Thoracic aorta (tissue), 2 donors: ENCODE results near the gene SOX13. TPM values are rescaled to one million over a fixed set of nuclear protein-coding genes. Genes with fewer than 3 reads are reported as not detected.
"Not testable (repeated sequence)": the region's sequence is repeated elsewhere in the genome, so short reads cannot be mapped to it uniquely, and the experiment has no call there.

Experiments used
- ATAC-seq: fragments of 150-250 bp; one replicate; pipeline ENCODE4 v1.8.0; 2017; ENCODE audit warnings: low read depth; ENCODE audit not compliant: insufficient number of reproducible peaks, low FRiP score
- DNase-seq: peaks from one replicate; pipeline ENCODE4 v3.0.0-alpha.2; 2020; ENCODE audit warnings: low spot score
- H3K27ac ChIP-seq, 2 donors: fragments of 200-600 bp; sonication (generic); 1 replicate in 1 of 2; 2 replicates in 1 of 2; pipeline ENCODE4 v1.5.1; 2016; ENCODE audit warnings: mild to moderate bottlenecking in 2 of 2, moderate library complexity in 2 of 2
- H3K27me3 ChIP-seq: fragments of 200-600 bp; sonication (generic); replicated peaks from 2 replicates; pipeline ENCODE4 v1.6.0; 2016; ENCODE audit warnings: mild to moderate bottlenecking; ENCODE audit not compliant: insufficient read depth
- H3K36me3 ChIP-seq: fragments of 200-600 bp; sonication (generic); one replicate; pipeline ENCODE4 v1.5.1; 2016
- H3K4me1 ChIP-seq, 2 donors: fragments of 200-600 bp; sonication (generic); 1 replicate in 1 of 2; 2 replicates in 1 of 2; pipeline versions ENCODE4 v1.5.1 to v1.6.0; 2016; ENCODE audit warnings: low read depth in 2 of 2, mild to moderate bottlenecking in 1 of 2; ENCODE audit not compliant: control insufficient read depth in 1 of 2
- H3K4me3 ChIP-seq: fragments of 200-600 bp; sonication (generic); 2 replicates; pipeline ENCODE4 v1.5.1; 2016; ENCODE audit warnings: mild to moderate bottlenecking
- H3K9me3 ChIP-seq: fragments of 200-600 bp; sonication (generic); 2 replicates; pipeline ENCODE4 v1.5.1; 2016
- total RNA-seq, 2 donors: library from RNA; depleted of rRNA; stranded (reverse); fragments of >200 nt; gene quantifications; one replicate each; pipeline versions ENCODE4 v1.1.0 to v1.2.3, GENCODE V29; 2016
- TF ChIP-seq, protein P1 (sequence below): fragments of 200-600 bp; sonication (generic); IDR thresholded peaks from one replicate; pipeline ENCODE4 v1.5.1; 2019; ENCODE audit warnings: antibody characterized with exemption

The SOX13 gene
- total RNA-seq, 2 donors from 2014 or later = 27.2 to 33.2 TPM

DNA sequence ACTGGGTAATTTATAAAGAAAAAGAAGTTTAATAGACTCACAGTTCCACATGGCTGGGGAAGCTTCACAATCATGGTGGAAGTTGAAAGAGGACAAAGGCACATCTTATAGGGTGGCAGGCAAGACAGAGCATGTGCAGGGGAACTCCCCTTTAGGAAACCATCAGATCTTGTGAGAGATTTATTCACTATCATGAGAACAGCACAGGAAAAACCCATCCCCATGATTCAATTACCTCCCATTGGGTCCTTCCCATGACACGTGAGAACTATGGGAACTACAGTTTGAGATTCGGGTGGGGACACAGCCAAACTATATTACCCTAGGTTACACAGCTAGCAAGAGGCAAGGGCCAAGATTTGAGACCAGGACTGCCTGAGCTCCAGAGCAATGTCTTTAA is 30.4 kb upstream of the SOX13 start:
- DNase-seq (no peak), ATAC-seq (no peak)
- Histone ChIP-seq H3K36me3 (no peaks in the 10 kb centered on the region), H3K27ac (no peak overlapping the region), H3K4me3 (no peak overlapping the region), H3K4me1 (peaks cover 8 to 14% of the 10 kb centered on the region in 2 donors), H3K27me3 (no peaks in the 10 kb centered on the region), H3K9me3 (no peaks in the 10 kb centered on the region)
- TF ChIP-seq, protein P1, sequence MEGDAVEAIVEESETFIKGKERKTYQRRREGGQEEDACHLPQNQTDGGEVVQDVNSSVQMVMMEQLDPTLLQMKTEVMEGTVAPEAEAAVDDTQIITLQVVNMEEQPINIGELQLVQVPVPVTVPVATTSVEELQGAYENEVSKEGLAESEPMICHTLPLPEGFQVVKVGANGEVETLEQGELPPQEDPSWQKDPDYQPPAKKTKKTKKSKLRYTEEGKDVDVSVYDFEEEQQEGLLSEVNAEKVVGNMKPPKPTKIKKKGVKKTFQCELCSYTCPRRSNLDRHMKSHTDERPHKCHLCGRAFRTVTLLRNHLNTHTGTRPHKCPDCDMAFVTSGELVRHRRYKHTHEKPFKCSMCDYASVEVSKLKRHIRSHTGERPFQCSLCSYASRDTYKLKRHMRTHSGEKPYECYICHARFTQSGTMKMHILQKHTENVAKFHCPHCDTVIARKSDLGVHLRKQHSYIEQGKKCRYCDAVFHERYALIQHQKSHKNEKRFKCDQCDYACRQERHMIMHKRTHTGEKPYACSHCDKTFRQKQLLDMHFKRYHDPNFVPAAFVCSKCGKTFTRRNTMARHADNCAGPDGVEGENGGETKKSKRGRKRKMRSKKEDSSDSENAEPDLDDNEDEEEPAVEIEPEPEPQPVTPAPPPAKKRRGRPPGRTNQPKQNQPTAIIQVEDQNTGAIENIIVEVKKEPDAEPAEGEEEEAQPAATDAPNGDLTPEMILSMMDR = no peak

DNA sequence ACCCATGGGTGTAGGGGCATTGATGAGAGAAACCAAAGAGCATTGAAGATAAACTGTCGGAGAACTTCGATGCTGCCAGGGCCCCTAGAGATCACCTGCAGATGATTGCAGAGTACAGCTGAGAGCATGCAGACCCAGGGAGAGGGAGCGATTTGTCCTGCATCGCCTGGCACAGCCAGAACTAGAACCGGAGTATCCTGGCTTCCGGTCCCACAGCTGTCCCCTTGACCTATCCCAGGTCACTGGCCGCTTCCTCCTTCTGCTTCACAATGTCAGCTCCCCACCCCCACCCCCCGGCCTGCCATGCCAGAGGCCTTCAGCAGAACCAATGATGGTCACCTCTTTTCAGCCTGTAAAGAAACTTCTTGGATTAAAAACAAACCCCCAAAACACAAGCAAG is 29.2 kb upstream of the SOX13 start:
- H3K4me3 ChIP-seq = no peak overlapping the region
- no peaks in the 10 kb centered on the region for H3K36me3 ChIP-seq
- ATAC-seq (no peak), DNase-seq (no peak)
- no peak overlapping the region for H3K27ac ChIP-seq
- no peaks in the 10 kb centered on the region for H3K27me3 ChIP-seq
- peaks cover 8 to 14% of the 10 kb centered on the region in 2 donors for H3K4me1 ChIP-seq
- H3K9me3 ChIP-seq = no peaks in the 10 kb centered on the region
- TF ChIP-seq, protein P1 = no peak

DNA sequence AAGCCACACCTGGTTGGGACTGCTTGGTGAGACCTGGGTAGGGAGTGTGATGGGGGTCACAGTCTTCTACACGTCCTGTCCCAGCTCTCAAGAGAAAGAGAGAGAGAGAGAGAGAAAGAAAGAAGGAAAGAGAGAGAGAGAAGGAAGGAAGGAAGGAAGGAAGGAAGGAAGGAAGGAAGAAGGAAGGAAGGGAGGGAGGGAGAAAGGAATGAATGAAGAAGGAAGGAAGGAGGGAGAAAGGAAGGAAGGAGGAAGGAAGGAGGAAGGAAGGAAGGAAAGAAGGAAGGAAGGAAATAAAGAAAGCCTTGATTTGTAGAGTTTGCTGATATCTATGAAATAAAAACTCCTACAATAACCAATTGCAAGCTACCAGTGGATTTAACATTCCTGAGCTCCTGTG is 28.5 kb upstream of the SOX13 start:
- no peak for ATAC-seq
- H3K9me3 ChIP-seq = no peaks in the 10 kb centered on the region

DNA sequence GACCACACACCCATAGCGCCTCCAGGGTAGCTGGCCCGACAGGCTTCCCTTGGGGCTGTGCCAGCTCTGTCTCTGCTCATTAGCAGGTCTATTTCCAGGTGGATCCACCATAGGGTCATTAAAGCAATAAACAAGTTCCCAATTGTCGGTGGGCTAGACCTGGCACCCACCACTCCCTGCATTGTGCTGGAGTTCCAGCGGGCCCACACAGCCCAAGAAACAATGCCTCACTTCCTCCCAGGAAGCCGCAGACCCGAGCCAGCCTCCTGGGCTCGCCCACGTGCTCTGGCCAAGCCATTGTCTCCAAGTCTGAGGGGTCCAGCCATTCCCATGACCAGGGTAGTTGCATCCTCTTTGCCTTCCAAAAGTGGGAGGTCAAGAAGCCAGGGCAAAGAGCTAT is 27.5 kb upstream of the SOX13 start:
- H3K9me3 ChIP-seq = no peaks in the 10 kb centered on the region
- no peak overlapping the region for H3K27ac ChIP-seq
- H3K4me3 ChIP-seq = no peak overlapping the region
- no peaks in the 10 kb centered on the region for H3K36me3 ChIP-seq
- H3K27me3 ChIP-seq = no peaks in the 10 kb centered on the region
- TF ChIP-seq, protein P1 = no peak
- DNase-seq (no peak), ATAC-seq (no peak)
- peaks cover 8 to 14% of the 10 kb centered on the region in 2 donors for H3K4me1 ChIP-seq

More for the DNA sequence above, 28.5 kb upstream of the SOX13 start:
- Histone ChIP-seq H3K36me3 (no peaks in the 10 kb centered on the region), H3K27ac (no peak overlapping the region), H3K27me3 (no peaks in the 10 kb centered on the region), H3K4me3 (no peak overlapping the region), H3K4me1 (peaks cover 8 to 14% of the 10 kb centered on the region in 2 donors)
- TF ChIP-seq, protein P1 = no peak
- no peak for DNase-seq

DNA sequence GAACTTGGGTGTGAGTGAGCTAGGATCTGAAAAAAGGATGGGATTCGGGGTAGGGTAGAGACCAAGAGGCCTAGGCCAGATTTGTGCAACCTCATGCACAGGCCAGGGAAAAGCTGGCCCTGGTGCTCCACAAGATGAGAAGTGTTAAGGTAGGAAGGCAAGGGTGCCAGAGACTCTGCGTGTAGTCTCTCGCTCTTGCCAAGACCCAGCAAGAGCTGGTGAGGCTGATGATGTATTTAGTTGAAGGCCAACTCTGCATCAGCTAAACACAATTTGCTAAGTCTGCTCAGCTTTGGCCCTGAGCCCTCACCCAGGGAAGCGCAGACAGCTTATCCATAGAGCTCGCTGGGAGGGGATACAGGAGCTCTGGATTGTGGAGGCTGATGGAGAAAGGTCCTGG is 26.6 kb upstream of the SOX13 start:
- Histone ChIP-seq H3K27me3 (no peaks in the 10 kb centered on the region), H3K9me3 (no peaks in the 10 kb centered on the region), H3K4me1 (peaks cover 3 to 9% of the 10 kb centered on the region in 2 donors), H3K36me3 (no peaks in the 10 kb centered on the region), H3K4me3 (no peak overlapping the region), H3K27ac (no peak overlapping the region)
- ATAC-seq (no peak), DNase-seq (no peak)
- TF ChIP-seq, protein P1 = no peak

DNA sequence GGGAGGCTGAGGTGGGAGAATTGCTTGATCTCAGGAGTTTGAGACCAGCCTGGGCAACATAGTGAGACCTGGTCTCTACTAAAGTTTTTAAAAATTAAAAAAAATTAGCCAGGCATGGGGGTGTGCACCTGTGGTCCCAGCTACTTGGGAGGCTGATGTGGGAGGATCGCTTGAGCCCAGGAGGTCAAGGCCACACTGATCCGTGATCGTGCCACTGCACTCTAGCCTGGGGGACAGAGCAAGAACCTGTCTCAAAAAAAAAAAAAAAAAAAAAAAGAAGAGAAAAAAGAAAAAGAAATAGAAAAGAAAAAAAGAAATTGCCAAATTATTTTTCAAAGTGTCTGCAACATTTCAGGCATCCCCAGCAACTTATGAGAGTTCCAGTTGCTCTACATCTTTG is 24.1 kb upstream of the SOX13 start:
- DNase-seq, H3K4me1 ChIP-seq, H3K27ac ChIP-seq, H3K27me3 ChIP-seq, H3K4me3 ChIP-seq, ATAC-seq, H3K9me3 ChIP-seq, H3K36me3 ChIP-seq: not testable (repeated sequence)
